Testis (tissue), 2 donors: ENCODE measurements around the gene UGT1A9.

Experiments used
- CTCF ChIP-seq, 3 experiments: fragments of 450-650 bp in 2 of 3; fragments of 200-600 bp in 1 of 3; sonication (generic) in 1 of 3; IDR thresholded peaks; one replicate each; pipeline ENCODE4 v1.5.1; 2016 to 2019; ENCODE audit warnings: antibody characterized with exemption in 3 of 3, mild to moderate bottlenecking in 2 of 3, moderate library complexity in 1 of 3
- POLR2A ChIP-seq: fragments of 450-650 bp; IDR thresholded peaks from one replicate; pipeline ENCODE4 v1.6.1; 2017; ENCODE audit warnings: antibody characterized with exemption, mild to moderate bottlenecking, moderate library complexity

- TF ChIP-seq CTCF (IDR thresholded peaks at IDR 0.05) (no peak), POLR2A (no peak)
Measured at GRCh38 chr2:233821196-233821595, 149.5 kb downstream of the UGT1A9 start.
